SIG-M5 treated with dmso at 0.1 percent for 504 hours (cell line): ENCODE data around the gene TMEM222.
"Not testable (repeated sequence)": the region's sequence is repeated elsewhere in the genome, so short reads cannot be mapped to it uniquely, and the experiment has no call there.

ENCODE experiments used
- DNase-seq: peaks from one replicate; lab custom pipeline; 2025; ENCODE audit not compliant: unreplicated experiment; lab: John Stamatoyannopoulos, UW

TMEM222 gene, protein sequence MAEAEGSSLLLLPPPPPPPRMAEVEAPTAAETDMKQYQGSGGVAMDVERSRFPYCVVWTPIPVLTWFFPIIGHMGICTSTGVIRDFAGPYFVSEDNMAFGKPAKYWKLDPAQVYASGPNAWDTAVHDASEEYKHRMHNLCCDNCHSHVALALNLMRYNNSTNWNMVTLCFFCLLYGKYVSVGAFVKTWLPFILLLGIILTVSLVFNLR

DNA sequence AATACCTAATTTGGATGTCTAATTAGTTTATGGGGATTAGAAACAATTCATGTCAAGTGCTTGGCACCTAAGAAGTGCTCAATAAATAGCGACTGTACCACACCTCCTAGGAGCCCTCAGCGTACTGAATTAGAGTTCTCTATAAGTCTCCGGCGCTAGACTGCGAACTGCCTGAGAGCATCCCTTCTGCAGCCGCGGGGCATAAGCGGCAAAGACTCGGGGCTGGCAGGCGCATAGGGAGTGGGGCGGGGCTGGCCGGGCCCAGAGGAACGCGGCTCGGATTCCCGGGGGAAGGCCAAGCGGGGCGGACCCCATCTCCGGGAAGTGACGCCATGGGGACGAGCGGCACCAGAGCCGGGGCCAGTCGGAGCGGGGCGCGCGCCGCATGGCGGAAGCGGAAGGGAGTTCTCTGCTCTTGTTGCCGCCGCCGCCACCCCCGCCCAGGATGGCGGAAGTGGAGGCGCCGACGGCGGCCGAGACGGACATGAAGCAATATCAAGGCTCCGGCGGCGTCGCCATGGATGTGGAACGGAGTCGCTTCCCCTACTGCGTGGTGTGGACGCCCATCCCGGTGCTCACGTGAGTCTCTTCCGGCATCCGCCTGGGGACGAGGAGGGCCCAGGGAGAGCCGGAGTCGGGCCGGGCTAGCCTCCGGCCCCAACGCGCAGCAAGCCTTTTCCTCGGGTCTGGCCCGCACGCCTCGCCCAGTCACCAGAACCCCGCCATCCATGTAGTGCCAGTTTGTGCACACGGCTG lies at the start of gene TMEM222:
TMEM222 (plus strand) TSS at position 351 of the 756 bp plus-strand sequence; CDS start at position 386, 35 bp downstream.
- DNase-seq = peak; percentile 94

DNA sequence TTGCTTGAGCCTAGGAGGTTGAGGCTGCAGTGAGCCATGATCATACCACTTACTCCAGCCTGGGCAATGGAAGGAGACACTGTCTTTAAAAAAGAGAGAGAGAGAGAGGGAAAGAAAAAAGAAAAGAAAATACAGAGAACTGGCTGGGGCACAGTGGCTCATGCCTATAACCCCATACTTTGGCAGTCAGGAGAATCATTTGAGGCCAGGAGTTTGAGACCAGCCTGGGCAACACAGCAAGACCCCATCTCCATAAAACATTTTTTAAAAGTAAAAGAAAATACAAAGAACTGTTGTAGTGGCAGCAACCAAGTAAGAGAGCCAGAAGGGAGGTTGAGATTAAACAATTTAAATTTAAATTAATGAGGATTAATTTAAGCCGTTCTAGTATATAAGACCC lies 47.8 kb upstream of the TMEM222 start:
- no peak for DNase-seq

DNA sequence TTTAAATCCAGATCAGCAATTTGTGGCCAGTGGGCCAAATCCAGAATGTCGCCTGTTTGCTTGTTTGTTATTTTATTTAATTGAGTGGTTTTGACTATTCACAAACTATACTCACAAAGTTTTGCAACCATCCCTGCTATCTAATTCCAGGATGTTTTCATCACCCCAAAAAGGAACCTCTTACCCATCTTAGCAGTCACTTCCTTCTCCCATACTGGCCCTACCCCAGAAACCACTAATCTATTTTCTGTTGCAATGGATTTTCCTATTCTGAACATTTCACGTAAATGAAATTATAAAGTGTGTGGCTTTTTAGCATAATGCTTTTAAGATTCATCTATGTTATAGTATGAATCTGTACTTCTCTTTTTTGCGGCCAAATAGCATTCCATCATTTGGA lies 46.3 kb upstream of the TMEM222 start:
- DNase-seq = peak; percentile 72

DNA sequence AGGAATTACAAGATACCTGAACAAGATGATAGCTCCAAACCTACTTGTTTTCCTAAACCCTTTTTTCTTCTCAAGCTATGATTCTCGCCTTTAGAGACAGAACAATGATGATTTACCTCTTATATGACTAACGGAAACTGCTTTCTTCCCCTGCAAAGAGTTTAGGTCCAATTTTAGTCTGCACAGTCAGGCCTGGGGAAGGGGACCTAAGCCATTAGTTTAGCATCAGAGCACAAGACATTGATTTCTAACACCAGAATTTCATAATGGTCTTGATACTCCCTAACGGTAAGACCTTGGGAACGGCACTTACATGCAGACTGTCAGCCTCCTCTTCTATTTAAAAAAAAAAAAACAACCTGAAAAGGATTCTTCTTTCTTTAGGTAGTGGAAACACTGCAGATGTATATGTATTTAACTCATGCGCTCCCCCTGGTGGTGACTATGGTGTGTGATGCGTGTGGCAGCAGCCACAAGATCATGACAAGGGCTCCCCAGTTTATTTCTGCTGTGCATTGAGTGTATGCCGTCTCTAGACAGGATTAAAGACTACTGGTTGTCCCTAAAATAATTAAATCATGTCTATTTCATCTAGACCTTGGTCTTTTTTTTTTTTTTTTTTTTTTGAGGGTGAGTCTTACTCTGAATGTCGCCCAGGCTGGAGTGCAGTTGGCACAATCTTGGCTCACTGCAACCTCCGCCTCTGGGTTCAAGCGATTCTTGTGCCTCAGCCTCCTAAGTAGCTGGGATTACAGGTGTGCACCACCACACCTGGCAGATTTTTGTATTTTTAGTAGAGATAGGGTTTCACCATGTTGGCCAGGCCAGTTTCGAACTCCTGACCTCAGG lies 37.3 kb upstream of the TMEM222 start:
- peak; percentile 77 for DNase-seq

DNA sequence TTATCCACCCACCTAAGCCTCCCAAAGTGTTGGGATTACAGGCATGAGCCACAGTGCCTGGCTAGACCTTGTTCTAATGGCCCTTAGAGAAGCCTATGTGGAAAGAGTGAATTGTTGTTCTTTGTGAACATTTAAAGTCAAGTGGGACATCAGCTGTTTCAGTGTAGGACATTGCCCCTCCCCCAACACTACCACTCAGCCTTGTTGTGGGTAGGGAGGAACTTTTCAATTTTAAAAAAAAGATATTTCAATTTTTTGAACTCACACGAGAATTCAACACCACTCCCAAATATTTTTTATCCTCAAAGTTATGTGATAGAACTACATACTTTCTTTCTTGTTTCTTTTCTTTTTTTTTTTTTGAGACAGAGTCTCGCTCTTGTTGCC lies 36.7 kb upstream of the TMEM222 start:
- DNase-seq = no peak

DNA sequence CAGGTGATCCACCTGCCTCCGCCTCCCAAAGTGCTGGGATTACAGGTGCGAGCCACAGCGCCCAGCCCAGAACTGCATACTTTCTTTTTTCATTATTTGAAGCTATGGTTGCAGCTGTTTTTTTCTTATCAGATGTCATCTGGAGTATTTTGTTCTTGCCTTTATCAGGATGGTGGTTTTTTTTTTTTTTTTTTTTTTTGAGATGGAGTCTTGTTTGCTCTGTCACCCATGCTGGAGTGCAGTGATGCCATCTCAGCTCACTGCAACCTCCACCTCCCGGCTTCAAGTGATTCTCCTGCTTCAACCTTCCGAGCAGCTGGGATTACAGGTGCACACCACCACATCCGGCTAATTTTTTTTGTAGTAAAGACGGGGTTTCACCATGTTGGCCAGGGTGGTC lies 36.1 kb upstream of the TMEM222 start:
- not testable (repeated sequence) for DNase-seq

DNA sequence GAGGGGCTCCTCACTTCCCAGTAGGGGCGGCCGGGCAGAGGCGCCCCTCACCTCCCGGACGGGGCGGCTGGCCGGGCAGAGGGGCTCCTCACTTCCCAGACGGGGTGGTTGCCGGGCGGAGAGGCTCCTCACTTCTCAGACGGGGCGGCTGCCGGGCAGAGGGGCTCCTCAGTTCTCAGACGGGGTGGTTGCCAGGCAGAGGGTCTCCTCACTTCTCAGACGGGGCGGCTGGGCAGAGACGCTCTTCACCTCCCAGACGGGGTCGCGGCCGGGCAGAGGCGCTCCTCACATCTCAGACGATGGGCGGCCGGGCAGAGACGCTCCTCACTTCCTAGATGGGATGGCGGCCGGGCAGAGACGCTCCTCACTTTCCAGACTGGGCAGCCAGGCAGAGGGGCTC lies 32.8 kb upstream of the TMEM222 start:
- DNase-seq = not testable (repeated sequence)

DNA sequence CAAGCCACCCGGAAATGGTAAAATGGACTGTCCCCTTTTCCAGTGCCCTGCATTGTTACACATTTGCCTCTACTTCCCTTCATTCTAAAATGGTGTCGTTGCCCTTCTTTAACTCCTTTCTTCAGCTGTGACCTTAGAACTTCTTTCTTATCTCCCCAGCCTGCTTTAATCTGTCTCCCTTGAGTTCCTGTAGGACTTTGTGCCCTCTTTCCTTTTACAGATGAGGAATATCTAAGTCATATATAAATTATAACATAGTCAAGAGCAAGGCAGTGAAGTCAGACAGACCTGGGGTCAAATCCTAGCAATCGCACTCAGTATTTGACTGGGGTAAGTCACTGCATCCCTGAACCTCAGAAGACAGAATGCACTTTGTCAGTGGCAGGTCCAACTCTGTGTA lies 31.4 kb upstream of the TMEM222 start:
- no peak for DNase-seq

DNA sequence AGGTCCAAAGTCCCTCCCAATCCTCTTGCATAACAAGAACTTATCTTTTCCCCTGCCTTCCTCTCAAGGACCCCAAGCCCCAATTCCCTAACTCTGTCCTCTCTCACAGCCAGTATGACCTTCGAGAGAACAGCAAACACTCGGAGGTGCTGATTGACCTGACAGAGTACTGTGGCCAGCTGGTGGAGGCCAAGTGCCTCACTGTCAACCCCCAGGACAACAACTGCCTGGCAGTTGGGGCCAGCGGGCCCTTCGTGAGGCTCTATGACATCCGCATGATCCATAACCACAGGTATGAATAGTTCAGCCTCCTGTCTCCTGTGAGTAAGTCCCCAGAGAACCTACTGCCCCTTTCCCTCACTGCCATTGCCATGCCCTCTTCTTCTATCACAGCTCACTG lies 29.9 kb upstream of the TMEM222 start:
- no peak for DNase-seq

DNA sequence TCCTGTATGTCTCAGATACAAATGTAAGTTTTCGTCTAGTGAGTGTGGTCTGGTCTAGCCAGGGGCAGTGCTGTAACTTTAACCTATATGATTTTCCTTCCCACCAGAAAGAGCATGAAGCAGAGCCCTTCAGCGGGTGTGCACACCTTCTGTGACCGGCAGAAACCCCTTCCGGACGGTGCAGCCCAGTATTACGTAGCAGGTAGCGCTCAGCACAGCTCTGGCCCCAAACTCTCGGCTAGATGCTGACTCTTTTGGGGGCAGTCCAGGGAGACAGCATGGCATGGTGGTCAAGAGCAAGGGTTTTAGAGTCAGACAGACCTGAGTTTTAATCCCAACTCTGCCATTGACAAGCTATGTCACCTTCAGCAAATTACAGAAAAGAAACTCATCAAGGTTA lies 28.0 kb upstream of the TMEM222 start:
- no peak for DNase-seq

DNA sequence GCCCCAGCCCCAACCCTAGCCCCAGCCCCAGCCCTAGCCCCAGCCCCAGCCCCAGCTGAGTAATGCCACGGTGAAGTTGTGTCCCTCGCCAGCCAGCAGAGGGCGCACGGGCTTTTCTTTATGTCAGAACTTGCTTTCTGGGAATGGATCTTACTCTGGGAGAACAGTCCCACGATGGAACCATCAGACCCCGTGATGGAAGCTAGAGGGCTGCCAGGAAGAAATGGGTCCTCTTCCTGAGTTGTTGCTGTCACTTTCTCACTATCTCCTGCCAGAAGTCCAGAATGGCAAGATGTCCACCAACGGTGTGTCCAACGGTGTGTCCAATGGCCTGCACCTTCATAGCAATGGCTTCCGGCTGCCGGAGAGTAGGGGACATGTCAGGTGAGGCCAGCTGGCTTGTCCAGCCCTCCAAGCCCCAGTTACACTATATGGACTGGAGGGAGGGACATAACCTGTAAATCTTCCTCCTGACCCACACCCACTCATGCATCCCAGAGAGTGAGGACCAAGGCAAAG lies 25.1 kb upstream of the TMEM222 start:
- DNase-seq = peak; percentile 1

DNA sequence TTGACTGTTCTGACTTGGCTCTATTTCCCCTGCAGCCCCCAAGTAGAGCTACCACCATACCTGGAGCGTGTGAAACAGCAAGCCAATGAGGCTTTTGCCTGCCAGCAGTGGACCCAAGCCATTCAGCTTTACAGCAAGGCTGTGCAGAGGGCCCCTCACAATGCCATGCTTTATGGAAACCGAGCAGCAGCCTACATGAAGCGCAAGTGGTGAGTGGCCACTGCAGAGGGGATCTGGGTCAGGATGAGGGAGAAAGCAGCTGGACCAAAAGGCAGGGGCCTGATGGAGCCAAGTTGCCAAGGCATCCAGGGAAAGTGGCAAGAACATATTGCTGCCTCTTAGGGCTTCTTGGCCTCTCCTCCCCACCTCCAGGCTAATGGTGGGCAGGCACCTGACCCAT lies 24.1 kb upstream of the TMEM222 start:
- DNase-seq = no peak

DNA sequence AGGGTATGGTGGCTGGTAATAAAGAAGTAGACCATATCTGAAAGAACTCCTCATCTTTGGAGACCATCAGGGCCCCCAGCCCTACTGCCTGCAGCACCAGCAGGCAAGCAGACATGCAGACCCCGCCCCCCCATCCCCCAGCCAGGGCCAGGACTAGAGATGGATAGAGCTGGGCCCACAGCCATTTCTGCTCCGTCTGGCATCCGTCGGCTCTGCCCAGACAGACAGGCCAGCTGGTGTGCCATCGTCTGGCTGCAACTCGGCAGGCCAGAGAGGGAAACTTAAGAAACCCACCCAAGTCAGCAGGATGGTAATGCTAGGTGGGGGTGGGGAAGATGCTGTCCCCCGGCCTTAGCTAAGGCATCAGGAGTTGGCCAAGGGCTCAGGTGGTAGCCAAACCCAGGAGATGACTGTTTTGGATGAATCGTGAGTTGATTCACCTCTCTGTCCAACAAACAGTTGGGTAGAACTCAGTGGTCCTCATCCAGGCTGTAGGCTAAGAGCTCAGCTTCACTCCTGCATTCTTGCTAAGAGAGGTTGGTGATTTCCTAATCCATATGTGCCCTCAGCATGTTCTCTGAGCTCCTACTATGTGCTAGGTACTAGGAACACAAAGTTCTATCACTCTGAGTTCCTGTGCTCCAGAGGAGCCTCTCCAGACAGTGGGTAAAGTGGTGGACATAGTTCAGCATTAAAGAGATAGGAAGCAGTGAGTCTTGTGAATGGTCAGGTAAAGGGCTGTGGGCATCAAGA lies 23.2 kb upstream of the TMEM222 start:
- DNase-seq = no peak

DNA sequence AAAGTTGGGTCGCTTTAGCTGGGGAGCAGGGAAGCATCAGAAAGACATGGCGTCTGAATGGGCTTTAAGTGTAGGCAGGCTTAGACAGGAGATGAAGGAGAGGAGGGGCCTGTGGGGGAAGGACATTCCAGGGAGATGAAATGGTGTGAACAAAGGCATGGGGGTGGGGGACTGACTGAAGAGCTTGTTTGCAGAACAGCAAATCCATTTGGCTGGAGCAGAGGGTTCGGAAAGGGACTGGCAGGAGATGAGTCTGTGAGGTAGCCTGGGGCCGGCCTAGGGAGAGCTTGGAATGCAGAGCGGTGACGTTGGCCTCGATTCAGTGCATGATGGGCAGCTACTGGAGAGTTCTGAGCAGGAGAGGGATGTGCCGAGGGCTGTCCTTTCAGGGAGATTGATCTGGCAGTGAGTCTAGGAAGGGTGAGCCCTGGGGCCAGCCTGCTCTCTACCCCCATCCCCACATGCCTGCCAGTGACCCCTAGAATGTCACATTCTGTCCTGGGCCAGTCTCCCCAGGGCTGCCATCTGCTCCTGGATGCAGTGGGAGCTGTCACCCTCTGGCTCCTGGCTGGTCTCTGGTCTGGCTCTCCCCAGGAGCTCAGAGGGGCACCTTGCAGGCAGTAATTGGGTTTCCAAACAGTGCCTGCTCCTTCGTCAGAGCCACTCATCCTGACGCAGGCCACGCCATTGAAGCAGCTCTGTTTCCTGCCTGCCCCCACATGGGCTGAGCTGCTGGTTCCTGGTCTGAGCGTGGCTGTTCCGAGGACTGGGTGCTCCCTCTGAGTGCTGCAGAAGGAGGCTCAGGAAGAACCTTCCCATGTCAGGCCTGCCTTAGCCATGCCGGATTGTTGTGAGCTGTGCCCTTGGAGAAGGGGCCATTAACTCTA lies 22.3 kb upstream of the TMEM222 start:
- DNase-seq = peak; percentile 13

DNA sequence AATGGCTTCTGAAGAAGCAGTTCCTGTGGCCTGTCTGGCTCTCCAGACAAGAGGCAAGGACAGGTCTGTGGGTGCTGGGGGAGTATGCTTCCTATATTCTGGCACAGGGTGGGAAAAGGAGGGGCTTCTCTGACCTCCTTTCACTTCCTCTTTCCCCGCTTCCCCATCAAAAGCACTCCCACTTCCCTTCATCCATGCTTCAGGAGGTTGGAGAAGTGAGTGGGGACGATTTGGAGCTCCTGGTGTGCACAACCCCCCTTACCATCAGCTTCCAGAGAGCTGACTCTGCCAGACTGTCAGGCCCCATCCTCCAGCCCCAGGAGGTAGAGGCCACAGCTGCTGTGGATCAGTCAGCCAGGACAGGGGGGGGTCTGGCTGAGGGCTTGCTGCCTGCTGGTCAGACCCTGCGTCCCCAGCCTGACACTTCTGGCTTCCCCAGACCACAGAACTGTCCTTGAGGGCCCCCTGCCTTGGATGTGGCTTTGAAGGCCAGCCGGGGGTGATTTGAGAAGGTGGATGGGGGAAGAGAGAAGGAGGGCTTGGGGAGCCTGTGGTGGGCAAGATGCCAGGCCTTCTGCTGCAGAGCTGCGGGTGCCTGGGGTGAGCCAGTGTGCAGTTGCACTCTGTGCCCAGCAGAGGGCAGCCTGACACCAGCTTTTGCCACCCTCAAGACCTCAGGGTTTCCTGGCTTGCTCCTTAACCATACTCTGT lies 21.5 kb upstream of the TMEM222 start:
- DNase-seq = peak; percentile 77

DNA sequence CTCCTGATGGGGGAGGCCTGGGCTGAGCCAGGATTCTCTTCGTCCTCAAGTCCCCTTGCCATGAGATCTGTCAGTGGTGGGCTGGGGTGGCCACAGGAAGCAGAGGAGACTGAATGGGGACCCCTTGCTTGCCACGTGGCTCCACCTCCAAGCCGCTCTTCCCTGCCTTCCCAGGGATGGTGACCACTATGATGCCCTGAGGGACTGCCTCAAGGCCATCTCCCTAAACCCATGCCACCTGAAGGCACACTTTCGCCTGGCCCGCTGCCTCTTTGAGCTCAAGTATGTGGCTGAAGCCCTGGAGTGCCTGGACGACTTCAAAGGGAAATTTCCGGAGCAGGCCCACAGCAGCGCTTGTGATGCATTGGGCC lies 20.9 kb upstream of the TMEM222 start:
- DNase-seq = no peak

DNA sequence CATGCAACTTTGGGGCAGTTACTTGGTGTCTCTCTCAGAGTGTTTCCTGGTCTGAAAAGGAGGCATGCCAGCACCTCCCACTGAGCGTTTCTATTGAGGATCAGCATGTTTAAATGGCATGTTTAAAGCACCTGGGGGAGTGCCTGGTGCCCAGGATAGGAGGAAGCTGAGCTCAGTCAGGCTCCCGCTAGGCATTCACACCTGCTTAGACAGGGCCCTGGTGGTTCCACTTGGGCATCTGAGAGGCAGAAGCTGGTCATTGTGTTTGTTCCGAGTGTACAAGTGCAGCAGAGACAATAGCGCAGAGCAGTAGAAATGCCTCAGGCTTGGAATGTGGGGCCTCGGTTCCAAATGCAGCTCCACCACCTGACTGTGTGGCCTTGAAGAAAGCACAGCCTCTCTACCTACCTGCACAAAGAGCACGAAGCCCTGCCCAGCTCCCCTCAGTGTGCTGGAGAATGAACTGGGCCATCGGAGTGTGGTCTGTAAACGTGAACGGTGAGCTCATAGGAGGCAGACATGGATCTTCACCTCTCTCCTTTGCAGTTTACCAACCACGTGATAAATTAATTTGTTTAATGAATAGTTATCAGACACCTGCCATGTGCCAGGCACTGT lies 20.3 kb upstream of the TMEM222 start:
- DNase-seq = no peak

DNA sequence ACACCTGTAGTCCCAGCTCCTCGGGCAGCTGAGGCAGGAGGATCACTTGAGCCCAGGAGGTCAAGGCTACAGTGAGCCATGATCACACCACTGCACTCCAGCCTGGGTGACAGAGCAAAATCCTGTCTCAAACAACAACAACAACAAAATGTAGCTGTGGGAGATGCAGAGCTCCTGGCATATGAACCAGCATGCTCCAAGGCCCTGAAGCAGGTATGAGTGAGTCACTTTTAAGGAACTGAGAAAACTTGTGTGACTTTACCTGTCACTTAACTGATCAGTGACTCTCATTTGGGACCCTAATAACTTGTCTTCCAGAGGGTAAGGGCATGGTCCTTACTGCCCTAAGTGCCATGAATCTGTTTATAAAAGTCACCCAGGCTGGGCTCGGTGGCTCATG lies 19.4 kb upstream of the TMEM222 start:
- no peak for DNase-seq

DNA sequence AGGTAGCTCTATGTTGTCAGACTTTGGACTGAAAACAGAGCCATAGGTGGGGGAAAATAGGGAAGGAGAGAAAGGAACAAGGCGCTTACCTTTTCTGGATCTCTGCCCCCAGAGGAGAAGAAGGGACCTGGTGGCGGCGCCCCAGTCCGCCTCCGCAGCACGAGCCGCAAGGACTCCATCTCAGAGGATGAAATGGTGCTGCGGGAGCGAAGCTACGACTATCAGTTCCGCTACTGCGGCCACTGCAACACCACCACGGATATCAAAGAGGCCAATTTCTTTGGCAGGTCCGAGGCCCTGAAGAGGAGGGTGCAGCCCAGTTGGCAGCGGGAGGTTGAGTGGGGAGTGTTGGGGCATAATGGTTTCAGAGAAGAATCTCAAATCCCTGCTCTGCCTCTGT lies 18.5 kb upstream of the TMEM222 start:
- DNase-seq = no peak
